GM04503 (cell line): ENCODE results near the gene C5orf63.
A peak's percentile ranks its signal among the peaks of the same experiment; 100 is the strongest.
"Not testable (repeated sequence)": the region's sequence is repeated elsewhere in the genome, so short reads cannot be mapped to it uniquely, and the experiment has no call there.

ENCODE experiments used
- DNase-seq: peaks from one replicate; pipeline ENCODE4 v3.0.0-alpha.2; 2012; ENCODE audit warnings: low read depth

Gene C5orf63

GRCh38 chr5:127031147-127031862, 42.0 kb downstream of the C5orf63 start:
- no peak for DNase-seq

- DNase-seq: peak; percentile 67
Measured at GRCh38 chr5:127030259-127031146, 42.8 kb downstream of the C5orf63 start, which contains the start of gene MARCHF3. MARCHF3 (minus strand) TSS chr5:127030558; CDS start chr5:126918171, 112,387 bp downstream.

- DNase-seq: peak; percentile 23
Measured at GRCh38 chr5:127029581-127030258, 43.6 kb downstream of the C5orf63 start.

- DNase-seq: no peak
Measured at GRCh38 chr5:127028822-127029457, 44.4 kb downstream of the C5orf63 start.

GRCh38 chr5:127027539-127027938, 45.8 kb downstream of the C5orf63 start:
- no peak for DNase-seq

GRCh38 chr5:127026166-127026565, 47.1 kb downstream of the C5orf63 start:
- no peak for DNase-seq

- DNase-seq: no peak
Measured at GRCh38 chr5:127025467-127025866, 47.8 kb downstream of the C5orf63 start.

GRCh38 chr5:127024821-127025220, 48.5 kb downstream of the C5orf63 start:
- no peak for DNase-seq

GRCh38 chr5:127023552-127024191, 49.6 kb downstream of the C5orf63 start:
- not testable (repeated sequence) for DNase-seq

- no peak for DNase-seq
Measured at GRCh38 chr5:127022846-127023245, 50.5 kb downstream of the C5orf63 start.

- DNase-seq: no peak
Measured at GRCh38 chr5:127019928-127020327, 53.4 kb downstream of the C5orf63 start.

- DNase-seq: not testable (repeated sequence)
Measured at GRCh38 chr5:127016722-127017121, 56.6 kb downstream of the C5orf63 start.

- no peak for DNase-seq
Measured at GRCh38 chr5:127015716-127016115, 57.6 kb downstream of the C5orf63 start.

- DNase-seq: no peak
Measured at GRCh38 chr5:127014573-127014972, 58.7 kb downstream of the C5orf63 start.

- no peak for DNase-seq
Measured at GRCh38 chr5:127013407-127013806, 59.9 kb downstream of the C5orf63 start.

- peak; percentile 43 for DNase-seq
Measured at GRCh38 chr5:127012916-127013315, 60.4 kb downstream of the C5orf63 start.

GRCh38 chr5:127011961-127012644, 61.2 kb downstream of the C5orf63 start:
- DNase-seq: no peak

- peak; percentile 76 for DNase-seq
Measured at GRCh38 chr5:127011153-127011552, 62.1 kb downstream of the C5orf63 start.

GRCh38 chr5:127010362-127010761, 62.9 kb downstream of the C5orf63 start:
- DNase-seq: peak; percentile 22

- DNase-seq: no peak
Measured at GRCh38 chr5:127009784-127010183, 63.5 kb downstream of the C5orf63 start.
